Panc1 (cell line): Measurements from ENCODE around the gene TSTD2.

Source experiments
- CTCF ChIP-seq: fragments of 450-650 bp; IDR thresholded peaks from 2 replicates; pipeline ENCODE4 v1.5.1; 2017; ENCODE audit warnings: mild to moderate bottlenecking
- POLR2AphosphoS5 ChIP-seq: IDR thresholded peaks from 2 replicates; pipeline ENCODE4 v1.6.1; 2012; ENCODE audit warnings: mild to moderate bottlenecking, low read depth, low read length, moderate library complexity
- SIN3A ChIP-seq: IDR thresholded peaks from 2 replicates; pipeline ENCODE4 v1.6.1; 2012; ENCODE audit warnings: low read depth, mild to moderate bottlenecking, low read length, moderate library complexity, borderline replicate concordance; ENCODE audit not compliant: insufficient read depth

GRCh38 chr9:97553141-97553540 lies 80.0 kb downstream of the TSTD2 start:
- no peak for TF ChIP-seq SIN3A
- TF ChIP-seq CTCF: no peak
- no peak for TF ChIP-seq POLR2AphosphoS5
